ENCODE results near the gene PRRC2A. TPM values are rescaled to one million over a fixed set of nuclear protein-coding genes. Genes with fewer than 3 reads are reported as not detected.
"Not testable (repeated sequence)": the region's sequence is repeated elsewhere in the genome, so short reads cannot be mapped to it uniquely, and the experiment has no call there.

Gene PRRC2A
- total RNA-seq, 1 donor from 2014 or later = 21.1 TPM

DNA sequence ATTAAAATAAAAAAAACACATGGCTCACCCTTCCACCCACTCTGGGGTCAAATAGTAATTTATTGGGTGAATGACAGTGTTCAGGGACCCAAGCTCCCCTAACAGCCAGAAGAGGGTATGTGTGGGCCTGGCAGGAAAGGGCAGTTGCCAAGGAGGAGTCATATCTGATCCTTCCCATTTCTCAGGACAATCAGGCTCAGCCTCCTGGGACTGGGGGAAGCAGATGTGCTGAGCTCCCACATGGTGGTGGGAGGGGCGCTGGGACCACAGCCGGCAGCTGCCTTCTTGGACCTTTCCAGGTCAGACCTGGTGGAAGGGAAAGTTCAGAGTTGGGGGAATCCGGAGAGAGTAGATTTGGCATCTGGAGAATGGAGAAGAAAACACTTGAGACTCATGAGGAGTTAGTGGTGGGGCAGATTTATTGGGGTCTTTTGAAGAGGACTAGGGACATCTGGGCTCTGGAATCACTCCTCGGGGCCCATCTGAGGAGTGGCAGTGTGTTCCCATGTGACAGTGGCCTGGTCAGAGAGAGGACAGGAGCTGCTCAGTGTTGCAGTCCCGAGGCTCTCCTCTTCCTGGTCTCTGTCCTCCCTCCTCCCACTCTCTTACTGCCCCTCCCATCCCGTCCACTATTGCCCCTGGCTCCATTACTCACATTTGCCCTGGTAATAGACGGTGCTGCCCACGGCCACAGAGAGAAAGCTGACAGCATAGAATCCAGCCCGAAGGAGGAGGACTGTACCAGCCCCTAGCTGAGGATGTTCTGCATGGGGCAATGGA lies 31.5 kb upstream of the PRRC2A start:
- Histone ChIP-seq H3K36me3 (ENCODE audit: control insufficient read depth, insufficient read depth, low read length) (no peaks in the 10 kb centered on the region), H3K4me3 (ENCODE audit: low read depth, low read length) (no peak overlapping the region), H3K27me3 (ENCODE audit: control insufficient read depth, insufficient read depth, low read length) (no peaks in the 10 kb centered on the region)
- FAIRE-seq = no peak
- peak; percentile 8 for DNase-seq (ENCODE audit: low read depth)
- TF ChIP-seq, protein P1, sequence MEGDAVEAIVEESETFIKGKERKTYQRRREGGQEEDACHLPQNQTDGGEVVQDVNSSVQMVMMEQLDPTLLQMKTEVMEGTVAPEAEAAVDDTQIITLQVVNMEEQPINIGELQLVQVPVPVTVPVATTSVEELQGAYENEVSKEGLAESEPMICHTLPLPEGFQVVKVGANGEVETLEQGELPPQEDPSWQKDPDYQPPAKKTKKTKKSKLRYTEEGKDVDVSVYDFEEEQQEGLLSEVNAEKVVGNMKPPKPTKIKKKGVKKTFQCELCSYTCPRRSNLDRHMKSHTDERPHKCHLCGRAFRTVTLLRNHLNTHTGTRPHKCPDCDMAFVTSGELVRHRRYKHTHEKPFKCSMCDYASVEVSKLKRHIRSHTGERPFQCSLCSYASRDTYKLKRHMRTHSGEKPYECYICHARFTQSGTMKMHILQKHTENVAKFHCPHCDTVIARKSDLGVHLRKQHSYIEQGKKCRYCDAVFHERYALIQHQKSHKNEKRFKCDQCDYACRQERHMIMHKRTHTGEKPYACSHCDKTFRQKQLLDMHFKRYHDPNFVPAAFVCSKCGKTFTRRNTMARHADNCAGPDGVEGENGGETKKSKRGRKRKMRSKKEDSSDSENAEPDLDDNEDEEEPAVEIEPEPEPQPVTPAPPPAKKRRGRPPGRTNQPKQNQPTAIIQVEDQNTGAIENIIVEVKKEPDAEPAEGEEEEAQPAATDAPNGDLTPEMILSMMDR (IDR thresholded peaks at IDR 0.05; ENCODE audit: insufficient read depth, low read length, severe bottlenecking) = no peak

DNA sequence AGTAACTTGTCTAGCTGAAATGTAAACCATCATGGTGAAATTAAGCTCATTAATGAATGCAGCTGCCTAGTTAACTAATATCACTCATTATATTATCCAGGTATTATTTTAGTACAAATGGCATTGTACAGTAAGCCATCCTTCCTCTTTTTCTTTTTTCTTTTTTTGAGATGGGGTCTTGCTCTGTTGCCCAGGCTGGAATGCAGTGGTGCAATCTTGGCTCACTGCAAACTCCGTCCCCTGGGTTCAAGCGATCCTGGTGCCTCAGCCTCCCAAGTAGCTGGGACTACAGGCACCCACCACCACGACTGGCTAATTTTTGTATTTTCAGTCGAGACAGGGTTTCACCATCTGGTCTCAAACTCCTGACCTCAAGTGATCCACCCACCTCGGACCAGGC lies 29.8 kb upstream of the PRRC2A start:
- not testable (repeated sequence) for FAIRE-seq; H3K27me3 ChIP-seq (ENCODE audit: control insufficient read depth, insufficient read depth, low read length); H3K4me3 ChIP-seq (ENCODE audit: low read depth, low read length); DNase-seq (ENCODE audit: low read depth); H3K36me3 ChIP-seq (ENCODE audit: control insufficient read depth, insufficient read depth, low read length)

DNA sequence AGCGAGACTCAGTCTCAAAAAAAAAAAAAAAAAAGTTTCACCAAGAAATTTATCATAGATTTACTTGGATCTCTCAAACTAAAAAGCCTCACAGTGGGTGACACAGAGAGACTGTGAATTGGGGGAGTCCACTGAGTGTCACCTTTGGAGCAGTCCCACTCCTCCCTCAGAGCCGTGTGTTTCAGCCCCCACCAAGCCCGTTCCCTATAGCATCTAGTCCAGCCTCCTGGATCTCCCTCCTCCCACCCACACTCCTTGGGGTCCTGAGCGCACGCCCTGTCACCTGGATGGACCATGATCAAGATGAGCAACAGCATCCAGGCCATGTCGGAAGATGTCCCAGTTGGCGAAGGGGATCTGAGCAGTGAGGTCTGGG lies 28.1 kb upstream of the PRRC2A start:
- H3K36me3 ChIP-seq (ENCODE audit: control insufficient read depth, insufficient read depth, low read length) = no peaks in the 10 kb centered on the region
- TF ChIP-seq, protein P1 (IDR thresholded peaks at IDR 0.05; ENCODE audit: insufficient read depth, low read length, severe bottlenecking) = no peak
- H3K27me3 ChIP-seq (ENCODE audit: control insufficient read depth, insufficient read depth, low read length) = no peaks in the 10 kb centered on the region
- no peak for DNase-seq (ENCODE audit: low read depth)
- no peak for FAIRE-seq
- H3K4me3 ChIP-seq (ENCODE audit: low read depth, low read length) = no peak overlapping the region

DNA sequence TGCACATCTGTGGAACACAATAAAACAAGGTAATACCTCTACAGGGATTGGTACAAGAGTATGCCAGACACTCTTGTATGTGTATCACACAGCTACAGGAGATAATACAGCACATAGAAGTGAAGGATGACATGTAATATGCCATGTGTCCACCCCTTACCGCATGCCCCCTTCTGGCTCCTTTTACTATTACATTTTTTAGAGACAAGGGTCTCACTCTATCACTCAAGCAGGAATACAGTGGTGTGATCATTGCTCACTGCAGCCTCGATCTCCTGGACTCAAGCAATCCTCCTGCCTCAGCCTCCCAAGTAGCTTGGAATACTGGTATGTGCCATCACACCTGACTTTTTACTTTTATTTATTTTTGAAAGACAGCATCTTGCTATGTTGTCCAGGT lies 23.5 kb upstream of the PRRC2A start:
- no peaks in the 10 kb centered on the region for H3K36me3 ChIP-seq (ENCODE audit: control insufficient read depth, insufficient read depth, low read length)
- DNase-seq (ENCODE audit: low read depth) = no peak
- no peak for FAIRE-seq
- TF ChIP-seq, protein P1 (IDR thresholded peaks at IDR 0.05; ENCODE audit: insufficient read depth, low read length, severe bottlenecking) = peak; percentile 16
- H3K4me3 ChIP-seq (ENCODE audit: low read depth, low read length) = no peak overlapping the region
- no peaks in the 10 kb centered on the region for H3K27me3 ChIP-seq (ENCODE audit: control insufficient read depth, insufficient read depth, low read length)

DNA sequence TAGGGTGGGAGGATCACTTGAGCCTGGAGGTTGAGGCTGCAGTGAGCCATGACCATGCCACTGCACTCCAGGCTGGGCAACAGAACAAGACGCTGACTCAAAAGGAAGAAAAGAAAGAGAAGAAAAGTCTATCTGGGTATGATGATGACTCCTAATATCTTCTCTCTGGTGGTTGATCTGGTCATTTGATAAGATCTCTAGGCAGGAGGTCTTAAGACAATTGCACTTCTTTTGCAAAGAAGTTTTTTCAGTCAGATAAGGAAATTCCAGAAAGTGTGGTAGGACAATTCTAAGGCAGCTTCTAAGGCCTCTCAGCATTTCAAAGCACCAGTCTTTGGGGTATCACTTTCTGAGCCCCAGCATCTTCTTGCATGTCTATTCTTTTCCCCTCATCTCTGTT lies 13.2 kb upstream of the PRRC2A start:
- no peaks in the 10 kb centered on the region for H3K27me3 ChIP-seq (ENCODE audit: control insufficient read depth, insufficient read depth, low read length)
- no peaks in the 10 kb centered on the region for H3K36me3 ChIP-seq (ENCODE audit: control insufficient read depth, insufficient read depth, low read length)
- FAIRE-seq (no peak), DNase-seq (ENCODE audit: low read depth) (no peak)
- no peak overlapping the region for H3K4me3 ChIP-seq (ENCODE audit: low read depth, low read length)
- TF ChIP-seq, protein P1 (IDR thresholded peaks at IDR 0.05; ENCODE audit: insufficient read depth, low read length, severe bottlenecking) = no peak

DNA sequence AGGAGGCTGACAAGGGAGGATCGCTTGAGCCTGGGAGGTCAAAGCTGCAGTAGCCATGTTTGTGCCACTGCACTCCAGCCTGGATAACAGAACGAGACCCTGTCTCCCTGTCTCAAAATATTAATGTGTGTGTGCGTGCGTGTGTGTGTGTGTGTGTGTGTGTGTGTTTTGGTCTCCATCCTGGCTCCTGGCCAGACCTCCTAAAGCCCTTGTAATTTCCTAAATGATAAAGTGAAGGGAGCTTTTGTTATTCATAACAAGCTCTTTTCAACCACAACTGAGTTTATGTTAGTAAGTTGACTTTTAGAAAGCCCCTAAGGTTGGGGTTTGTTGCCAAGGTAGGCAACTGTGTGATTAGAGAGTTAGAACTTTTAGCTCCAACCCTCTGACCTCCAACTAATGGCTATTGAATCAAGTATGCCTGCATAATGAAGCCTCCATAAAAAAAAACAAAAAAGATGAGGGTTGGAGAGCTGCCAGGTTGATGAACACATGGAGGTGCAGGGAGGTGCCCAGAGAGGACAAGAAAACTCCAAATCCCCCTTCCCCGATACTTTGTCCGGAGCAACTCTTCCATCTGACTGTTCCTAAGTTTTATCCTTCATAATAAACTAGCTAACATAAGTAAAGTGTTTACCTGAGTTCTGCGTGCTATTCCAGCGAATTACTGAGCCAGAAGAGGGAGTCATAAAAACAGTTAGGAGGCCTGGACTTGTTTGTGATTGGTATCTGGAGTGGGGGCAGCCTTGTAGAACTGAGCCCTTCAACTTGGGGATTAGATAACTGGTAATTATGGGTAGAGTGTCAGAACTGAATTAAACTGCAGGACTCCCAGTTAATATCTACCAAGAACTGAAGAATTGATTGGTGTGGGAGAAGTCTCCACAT lies 10.8 kb upstream of the PRRC2A start:
- H3K4me3 ChIP-seq (ENCODE audit: low read depth, low read length) = no peak overlapping the region
- FAIRE-seq (no peak), DNase-seq (ENCODE audit: low read depth) (no peak)
- no peaks in the 10 kb centered on the region for H3K27me3 ChIP-seq (ENCODE audit: control insufficient read depth, insufficient read depth, low read length)
- no peaks in the 10 kb centered on the region for H3K36me3 ChIP-seq (ENCODE audit: control insufficient read depth, insufficient read depth, low read length)
- TF ChIP-seq, protein P1 (IDR thresholded peaks at IDR 0.05; ENCODE audit: insufficient read depth, low read length, severe bottlenecking) = no peak

Data from bronchial epithelial cell (primary cell).